HG02759 (cell line): ENCODE measurements around the gene PDE10A.

ENCODE experiments used
- ATAC-seq: cut with Tn5 transposase; IDR thresholded peaks from one replicate; pipeline ENCODE4 v1.9.1; 2021; ENCODE audit warnings: mild to moderate bottlenecking, moderate library complexity; ENCODE audit not compliant: unreplicated experiment

PDE10A gene

DNA sequence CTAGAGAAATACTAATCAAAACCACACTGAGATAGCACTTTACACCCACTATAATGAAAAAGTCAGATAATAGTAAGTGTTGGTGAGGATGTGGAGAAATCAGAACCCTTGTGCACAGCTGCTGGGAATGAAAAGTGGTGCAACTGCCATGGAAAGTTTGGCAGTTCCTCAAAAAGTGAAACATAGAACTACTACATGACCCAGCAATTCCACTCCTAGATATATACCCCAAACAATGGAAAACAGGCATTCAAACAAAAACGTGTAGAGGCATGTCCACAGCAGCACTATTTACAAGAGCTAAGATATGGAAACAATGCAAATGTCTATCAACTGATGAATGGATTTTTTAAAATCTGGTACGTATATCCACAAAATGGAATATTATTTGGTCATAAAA lies 236.1 kb downstream of the PDE10A start:
- no peak for ATAC-seq

DNA sequence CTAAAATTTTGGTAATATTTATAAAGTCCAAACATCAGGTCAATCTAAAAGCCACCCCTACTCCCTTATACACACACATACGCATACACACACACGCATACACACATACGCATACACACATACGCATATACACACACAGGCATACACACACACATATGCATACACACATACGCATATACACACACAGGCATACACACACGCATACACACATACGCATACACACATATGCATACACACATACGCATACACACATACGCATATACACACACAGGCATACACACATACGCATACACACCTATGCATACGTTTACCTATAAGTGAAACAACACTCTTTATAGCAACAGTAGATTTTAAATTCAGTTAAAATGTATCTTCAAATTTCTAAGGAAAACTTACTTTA lies 240.8 kb downstream of the PDE10A start:
- ATAC-seq, result no peak

DNA sequence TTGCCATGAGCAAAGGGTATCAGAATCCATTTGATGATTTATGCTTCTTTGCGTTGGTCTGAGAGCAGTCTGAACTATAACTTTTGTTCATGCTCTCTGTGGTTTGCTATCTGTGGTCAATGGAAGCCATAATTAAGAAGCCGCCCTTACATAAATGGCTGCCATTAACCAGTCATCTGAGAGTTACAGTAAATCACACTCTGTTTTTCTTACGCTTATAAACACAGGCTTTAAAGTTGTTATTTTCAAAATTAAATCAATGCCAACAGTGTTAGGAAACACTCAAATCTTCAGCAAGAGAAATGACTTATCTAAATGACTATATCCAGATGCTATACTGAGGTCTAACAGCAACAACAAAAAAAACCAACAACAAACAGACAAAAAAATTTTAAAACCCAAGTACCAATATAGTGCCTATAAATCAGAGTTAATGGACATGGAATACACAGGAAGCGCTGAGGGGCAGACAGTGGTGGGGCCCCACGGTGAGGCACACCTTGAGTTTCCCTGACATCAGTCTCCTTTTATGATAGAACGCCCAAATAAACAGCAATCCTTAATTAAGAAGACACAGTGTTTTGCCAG lies 245.7 kb downstream of the PDE10A start:
- ATAC-seq, result no peak

DNA sequence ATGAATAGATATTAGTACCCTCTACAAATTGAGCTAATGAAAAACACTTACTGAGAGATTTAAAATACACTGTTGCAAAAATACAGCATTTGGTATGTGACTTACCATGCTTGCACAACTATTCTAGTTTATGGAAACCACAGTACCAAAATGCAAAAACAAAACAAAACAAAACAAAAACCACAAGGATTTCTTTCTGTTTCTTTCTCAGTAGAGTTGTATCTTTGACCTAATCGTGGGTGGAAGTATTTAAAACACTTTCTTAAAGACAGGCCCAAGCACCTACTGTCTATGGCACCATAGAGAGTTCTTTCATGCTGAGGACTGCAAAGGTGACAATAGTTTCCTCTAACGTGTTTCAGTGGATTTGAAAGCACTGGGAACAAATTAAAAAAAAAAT lies 258.3 kb downstream of the PDE10A start:
- no peak for ATAC-seq

DNA sequence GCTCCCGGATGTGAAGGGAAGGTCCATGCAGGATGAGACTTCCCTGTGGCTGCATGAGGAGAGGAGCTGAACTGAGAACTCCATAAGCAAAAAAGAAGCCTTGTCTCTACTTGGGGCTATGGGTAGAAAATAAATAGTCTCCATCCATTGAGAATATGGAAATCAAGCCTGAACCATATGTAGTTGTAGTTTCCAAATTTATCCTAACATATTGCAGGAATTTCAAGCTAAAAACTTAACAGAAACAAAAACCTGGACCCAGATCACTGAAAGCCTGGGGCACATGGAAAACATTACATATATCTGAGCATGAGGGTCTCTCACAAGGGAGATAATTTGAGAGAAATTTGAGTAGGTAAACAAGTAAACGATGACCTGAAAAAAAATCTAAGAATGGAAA lies 258.7 kb downstream of the PDE10A start:
- ATAC-seq, result no peak

DNA sequence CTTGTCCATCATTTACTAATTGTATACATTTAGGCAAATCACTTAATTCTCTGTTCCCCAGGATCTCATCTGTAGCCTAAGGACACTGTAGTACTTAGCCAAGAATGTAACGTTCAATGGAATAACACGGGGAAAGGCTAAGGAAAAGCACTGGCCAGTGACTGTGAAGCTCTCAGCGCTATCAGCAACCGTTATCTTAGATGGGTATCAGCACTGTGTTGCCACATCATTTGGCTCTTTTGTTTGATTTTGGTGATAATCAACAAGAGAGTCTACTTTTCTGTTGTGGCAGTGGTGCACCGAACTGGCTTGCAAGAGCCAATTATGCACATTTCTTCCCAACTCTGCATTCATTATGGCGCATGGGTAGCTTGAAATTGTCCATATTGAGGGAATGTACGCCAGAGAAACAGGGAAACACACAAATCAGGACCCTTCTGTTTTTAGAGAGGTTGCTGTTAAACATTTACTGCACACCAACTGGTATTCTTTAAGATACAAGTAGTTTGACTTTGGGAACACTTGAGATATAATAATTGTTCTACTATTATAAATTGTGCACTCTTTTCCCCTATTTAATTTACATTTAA lies 259.9 kb downstream of the PDE10A start:
- no peak for ATAC-seq

DNA sequence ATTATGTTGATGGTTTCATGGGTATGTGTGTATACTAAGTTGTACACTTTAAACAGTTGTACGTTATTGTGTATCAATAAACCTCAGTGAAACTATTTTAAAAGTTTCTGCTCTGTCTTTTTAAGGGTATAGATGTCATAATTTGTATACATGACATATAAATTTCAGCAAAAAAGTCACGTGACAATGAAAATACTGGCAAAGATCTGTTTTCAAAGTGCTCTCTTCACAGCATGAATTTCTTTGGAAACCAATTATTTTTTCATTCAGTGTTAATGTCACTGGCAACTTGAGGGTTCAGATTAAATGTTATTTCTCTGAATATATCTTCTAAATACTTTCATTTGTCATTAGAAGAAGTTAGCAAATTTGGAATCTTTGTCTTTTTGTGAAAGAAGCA lies 261.9 kb downstream of the PDE10A start:
- ATAC-seq, result no peak

DNA sequence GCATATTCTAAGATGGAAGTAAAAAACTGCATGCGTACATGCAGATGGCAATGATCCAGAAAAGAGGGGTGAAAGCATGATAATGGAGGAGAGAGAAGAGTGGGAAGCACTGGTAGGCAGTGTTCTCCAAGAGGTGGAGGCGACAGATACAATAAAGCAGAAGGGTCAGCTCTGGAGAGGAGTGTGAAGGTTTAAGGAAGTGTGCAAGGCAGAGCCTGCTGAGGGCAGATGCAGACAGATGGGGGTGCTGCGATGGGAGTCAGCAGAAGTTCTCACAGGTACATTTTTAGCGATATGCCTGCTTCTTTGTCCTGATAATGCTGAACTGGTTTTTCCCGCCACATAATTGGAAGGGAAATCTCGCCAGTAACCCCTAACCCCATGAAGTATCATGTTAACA lies 272.6 kb downstream of the PDE10A start:
- no peak for ATAC-seq

DNA sequence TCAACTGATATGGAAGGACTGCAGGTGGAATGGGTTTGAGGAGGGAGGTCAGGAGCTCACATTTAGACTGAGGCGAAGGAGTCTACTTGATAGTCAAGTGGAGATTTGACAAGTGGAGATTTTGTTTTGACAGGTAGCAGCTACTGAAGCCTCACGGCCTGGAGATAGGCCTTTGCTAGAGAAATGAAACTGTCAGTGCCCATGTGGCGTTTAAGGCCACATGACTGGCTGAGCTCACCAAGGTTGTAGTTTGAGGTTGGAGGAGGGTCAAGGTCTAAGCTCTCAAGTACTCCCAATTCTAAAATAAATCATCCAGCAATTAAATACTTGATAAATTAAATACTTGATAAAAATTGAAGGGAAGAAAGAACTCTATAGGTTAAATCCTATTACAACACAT lies 273.5 kb downstream of the PDE10A start:
- ATAC-seq, result no peak

DNA sequence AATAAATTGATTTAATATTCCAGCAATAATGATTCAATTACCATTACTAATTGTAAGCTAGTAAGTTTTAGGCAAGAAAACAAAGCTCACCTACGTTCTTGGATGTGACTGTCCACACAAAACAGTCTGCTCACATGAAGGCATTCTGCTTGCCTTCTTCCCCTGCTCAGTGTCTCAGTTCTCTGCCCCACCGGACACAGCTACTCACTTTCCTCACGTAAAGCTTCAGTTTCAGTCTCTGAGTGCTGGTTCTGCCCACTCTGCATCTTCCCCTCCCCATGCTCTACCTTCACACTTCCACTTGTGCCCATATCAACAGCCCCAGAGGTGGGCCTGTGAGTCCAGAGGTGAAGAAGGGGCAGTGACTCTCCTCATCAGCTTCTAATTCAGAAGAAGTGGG lies 279.7 kb downstream of the PDE10A start:
- ATAC-seq, result no peak

DNA sequence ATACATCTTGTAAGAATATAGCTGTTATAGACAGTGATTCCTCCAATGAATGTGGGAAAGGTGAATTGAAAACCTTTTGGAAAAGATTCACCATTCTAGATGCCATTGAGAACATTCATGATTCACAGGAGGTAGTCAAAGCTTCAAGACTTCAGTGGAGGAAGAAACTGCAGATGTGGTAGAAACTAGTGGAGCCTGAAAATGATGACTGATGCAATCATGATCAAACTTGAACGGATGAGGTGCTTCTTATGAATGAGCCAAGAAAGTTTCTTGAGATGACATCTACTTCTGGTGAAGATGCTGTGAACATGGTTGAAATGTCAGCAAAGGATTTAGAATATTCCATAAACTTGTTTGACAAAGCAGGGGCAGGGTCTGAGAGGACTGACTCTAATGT lies 286.9 kb downstream of the PDE10A start:
- no peak for ATAC-seq

DNA sequence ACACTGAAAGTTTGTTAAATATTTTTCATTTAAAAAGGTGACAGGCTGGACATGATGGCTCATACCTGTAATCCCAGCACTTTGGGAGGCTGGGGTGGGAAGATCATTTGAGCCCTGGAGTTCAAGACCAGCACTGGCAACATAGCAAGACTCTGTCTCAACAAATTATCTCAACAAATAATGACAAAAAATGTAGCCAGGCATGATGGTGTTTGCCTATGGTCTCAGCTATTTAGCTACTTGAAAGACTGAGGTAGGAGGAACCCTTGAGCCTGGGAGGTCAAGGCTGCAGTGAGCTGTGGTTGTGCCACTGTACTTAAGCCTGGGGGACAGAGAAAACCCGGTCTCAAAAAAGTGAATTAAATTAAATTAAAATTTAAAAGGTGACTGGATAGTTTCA lies 297.7 kb downstream of the PDE10A start:
- ATAC-seq, result no peak

DNA sequence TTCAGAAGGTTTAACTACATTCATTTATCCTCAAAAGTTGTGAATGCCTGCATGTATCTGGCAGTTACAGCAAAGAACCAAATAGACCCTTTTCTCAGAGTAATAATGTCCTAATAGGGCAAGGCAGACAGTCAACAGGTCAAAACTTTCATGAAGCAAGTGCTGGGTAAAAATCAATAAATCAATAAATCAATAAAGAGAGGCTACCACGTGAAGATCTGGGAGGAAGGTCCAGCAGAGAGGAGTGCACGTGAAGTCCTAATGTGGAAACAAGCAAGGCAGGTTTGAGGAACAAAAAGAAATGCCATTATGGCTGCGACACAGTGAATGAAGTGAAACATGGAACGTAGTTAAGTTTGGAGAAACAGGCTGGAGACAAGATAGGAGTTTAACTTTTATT lies 317.3 kb downstream of the PDE10A start:
- no peak for ATAC-seq

DNA sequence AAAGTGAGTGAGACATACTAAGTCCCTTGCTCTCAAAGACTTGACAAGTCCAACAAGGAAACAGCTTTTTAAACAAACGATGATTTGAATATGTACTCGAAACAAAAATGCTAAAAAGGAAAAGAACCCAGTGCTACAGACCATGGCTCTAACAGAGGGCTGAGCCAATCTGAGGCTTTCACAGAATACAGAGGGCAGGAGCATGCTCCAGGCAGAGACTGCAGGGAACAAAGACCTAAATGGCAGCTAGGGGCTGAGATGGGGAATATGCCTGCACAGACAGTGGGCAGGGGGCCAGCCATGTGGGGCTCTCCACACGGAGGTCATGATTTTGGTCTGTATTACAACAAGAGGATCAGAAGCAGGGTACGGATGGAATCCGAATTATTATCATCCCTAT lies 322.5 kb downstream of the PDE10A start:
- no peak for ATAC-seq

DNA sequence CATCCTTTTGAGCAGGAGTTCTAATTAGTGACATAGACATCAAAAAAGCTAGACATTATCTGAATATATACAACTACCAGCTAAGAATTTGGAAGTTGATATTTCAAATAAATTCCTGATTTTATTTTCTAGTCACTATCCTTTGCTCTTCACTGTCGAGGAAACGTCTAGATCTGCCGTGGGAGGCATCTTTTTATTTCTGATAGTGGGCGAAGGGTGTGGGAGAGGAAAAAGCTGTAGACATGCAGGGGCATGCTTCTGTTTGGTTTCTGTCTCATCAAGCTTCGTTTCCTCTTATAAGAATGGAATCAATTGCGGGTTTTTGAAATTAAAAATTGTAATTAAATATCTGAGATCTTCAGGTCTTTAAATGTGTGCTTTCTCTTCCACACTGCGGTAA lies 337.4 kb downstream of the PDE10A start:
- no peak for ATAC-seq

DNA sequence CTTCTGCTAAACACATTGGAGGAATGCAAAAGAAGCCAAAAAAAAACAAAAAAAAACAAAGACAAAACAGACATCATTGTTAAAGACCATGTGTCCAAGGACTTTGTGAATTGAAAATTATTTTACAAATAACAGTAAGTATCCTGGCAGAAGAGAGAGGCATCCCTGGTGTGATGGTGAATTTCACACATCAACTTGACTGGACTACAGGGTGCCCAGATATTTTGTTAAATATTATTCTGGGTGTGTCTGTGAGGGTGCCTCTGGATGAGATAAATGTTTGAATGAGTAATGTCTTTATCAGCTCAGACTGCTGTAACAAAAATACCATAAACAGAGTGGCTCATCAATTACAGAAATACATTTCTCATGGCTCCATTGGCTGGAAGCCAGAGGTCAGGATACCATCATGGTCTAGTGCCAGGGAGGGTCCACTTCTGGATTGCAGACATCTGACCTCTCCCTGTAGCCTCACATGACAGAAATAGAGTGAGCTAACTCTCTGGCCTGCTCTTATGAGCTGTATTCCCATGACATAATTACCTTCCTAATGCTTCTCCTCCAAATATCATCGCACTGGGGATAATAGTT lies 341.4 kb downstream of the PDE10A start:
- ATAC-seq, result no peak

DNA sequence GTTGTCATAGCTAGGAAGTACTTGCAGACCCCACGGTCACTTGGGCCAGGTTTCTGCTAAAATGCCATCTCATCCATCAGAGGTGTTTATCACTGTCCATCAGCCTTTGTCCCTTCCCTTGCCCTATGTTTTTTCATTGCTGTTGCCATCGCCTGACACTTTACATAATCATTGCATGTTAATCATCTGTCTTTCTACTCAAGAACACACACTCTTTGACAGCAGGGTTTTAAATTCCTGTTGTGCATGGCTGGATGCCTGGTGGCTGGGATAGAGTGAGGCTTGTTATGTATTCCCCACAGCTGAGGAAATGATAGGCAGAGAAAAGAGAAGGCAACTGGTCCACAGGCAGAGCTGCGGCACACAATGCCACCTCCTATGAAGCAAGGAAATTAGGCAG lies 341.9 kb downstream of the PDE10A start:
- ATAC-seq, result no peak

DNA sequence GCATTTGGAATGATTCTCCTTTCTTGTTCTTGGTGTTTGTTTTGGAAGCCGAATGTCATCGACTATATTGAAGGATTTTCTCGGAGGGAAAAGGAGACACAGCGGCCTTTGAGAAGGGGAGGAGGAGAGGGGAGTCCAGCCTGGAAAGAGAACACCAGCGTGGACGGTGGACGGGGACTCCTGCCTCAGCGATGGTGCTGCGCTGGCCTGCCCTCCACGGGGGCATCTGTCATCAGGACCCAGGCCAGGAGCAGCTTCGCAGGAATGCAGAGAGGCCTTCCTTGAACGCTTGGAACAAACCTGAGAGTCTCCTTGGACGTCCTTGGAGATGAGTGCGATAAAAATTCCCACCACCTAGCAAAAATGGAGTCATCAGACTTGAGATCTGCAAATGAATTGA lies 345.3 kb downstream of the PDE10A start:
- no peak for ATAC-seq

DNA sequence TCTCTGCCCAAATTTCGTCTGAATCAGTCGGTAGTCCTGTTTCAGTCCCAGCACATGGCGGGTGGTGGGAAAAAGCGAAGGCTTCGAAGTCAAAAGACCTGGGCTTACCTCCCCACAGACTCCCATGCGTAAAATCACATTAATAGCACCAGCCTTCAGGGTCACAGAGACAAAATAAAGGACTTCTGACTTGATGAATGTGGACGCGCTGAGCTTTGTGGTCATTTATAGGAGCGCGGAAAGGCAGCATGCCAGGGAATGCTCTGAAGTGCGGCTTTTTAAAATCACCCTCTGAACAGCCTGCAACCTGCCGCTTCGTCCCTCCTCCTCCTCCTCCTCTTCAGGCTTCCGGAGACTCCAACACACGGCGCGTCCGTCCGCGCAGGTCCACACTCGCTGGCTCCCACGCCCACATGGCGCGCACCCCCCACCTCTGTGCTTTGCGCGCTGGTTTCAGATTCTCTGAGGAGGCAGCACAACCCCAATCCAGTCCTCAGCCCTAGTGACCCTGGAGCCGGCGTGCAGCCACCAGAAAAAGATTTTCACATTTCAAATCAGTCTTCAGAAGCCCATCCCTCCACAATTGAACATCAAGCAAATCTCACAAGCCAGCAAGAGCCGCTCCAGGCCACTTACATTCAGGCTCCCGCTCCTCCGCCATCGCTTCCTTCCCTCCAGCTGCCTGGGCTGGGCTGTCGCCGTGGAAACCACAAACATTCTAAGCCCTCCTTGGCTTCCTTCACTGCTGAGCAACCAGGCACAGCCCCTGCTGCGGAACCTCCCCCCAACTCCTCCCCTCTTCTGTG lies 353.9 kb downstream of the PDE10A start, which contains the start of gene C6orf118:
C6orf118 (minus strand) TSS at position 680 of the 806 bp plus-strand sequence; CDS start at position 661, 19 bp downstream.
- no peak for ATAC-seq

DNA sequence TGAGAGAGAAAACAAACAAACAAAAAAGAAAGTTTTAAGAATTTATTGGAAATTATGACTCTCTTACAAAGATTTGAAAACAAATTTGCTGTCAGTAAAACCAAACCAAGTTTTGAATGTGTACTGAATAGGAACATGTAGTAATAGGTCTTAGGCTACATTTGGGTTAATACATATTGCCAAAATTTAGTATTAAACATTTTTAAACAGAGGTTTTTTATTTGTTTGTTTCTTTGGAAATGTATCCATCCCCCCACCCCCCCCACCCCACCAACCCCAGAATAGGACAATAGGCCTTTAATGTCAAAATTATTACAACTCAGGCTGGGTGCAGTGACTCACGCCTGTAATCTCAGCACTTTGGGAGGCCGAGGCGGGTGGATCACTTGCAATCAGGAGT lies 356.1 kb downstream of the PDE10A start:
- ATAC-seq, result no peak

DNA sequence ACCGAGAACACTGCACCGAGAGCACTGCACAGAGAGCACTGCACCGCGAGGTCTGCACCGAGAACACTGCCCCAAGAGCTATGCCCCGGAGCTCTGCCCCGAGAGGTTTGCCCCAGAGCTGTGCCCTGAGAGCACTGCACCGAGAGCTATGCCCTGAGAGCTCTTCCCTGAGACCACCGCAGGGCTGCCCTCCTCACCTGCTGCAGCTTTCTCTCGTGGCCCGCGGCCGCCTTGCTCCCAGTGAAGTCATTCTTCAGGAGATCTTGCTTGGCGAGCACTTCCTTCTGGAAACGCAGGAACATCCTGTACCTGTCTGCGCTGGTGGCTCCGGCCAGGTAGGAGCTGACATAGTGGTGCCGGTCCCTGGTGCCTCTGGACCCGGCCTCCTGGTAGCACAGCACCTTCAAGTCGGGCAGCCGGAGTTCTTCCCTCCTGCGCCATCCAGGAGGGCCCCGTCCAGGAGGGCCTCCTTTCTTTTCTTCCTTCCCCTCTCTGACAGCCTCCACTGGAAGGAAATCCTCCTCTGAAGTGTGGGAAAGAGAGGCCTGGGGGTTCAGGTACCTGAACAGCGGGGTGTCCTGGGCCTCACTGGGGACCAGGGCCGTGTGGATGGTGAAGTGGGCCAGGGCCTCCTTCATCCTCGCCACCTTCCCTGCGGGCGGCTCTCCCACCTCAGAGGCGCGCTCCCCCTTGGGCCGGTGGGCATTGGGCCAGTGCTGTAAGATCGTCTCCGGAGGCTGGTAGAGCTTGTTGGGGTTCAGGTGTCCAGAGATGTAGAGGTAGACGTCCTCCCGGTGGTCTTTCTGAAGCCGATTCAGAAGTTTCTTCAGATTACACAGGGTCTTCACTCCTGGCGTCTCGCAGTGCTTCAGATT lies 361.4 kb downstream of the PDE10A start:
- ATAC-seq, result no peak
